HepG2 (cell line): Measurements from ENCODE around the gene NRL. TPM values are rescaled to one million over a fixed set of nuclear protein-coding genes. Genes with fewer than 3 reads are reported as not detected.

Experiments
- AHDC1 ChIP-seq: sonication (generic); formaldehyde crosslinking; IDR thresholded peaks from 2 replicates; pipeline ENCODE4 v1.5.1; 2020; ENCODE audit warnings: mild to moderate bottlenecking, missing genetic modification reagents, borderline replicate concordance
- BCL3 ChIP-seq: sonication (generic); formaldehyde crosslinking; IDR thresholded peaks from 2 replicates; pipeline ENCODE4 v1.5.1; 2020; ENCODE audit warnings: mild to moderate bottlenecking, missing genetic modification reagents, moderate library complexity
- ELK4 ChIP-seq: sonication (generic); formaldehyde crosslinking; IDR thresholded peaks from 2 replicates; pipeline ENCODE4 v1.9.0; 2021; ENCODE audit warnings: missing genetic modification reagents, borderline replicate concordance
- FUBP1 ChIP-seq: sonication (generic); formaldehyde crosslinking; IDR thresholded peaks from 2 replicates; pipeline ENCODE4 v1.5.1; 2020; ENCODE audit warnings: missing genetic modification reagents, mild to moderate bottlenecking, borderline replicate concordance
- GATAD2A ChIP-seq: IDR thresholded peaks from 2 replicates; pipeline ENCODE4 v1.6.1; 2016
- MAFG ChIP-seq: sonication (generic); formaldehyde crosslinking; IDR thresholded peaks from 2 replicates; pipeline ENCODE4 v1.5.1; 2020; ENCODE audit warnings: mild to moderate bottlenecking, missing genetic modification reagents
- MED13 ChIP-seq: sonication (generic); formaldehyde crosslinking; IDR thresholded peaks from 2 replicates; pipeline ENCODE4 v1.5.0; 2020; ENCODE audit warnings: missing genetic modification reagents
- NPAS2 ChIP-seq: sonication (generic); formaldehyde crosslinking; IDR thresholded peaks from 2 replicates; pipeline ENCODE4 v1.8.0; 2022; ENCODE audit warnings: mild to moderate bottlenecking, missing genetic modification reagents, borderline replicate concordance
- RFXAP ChIP-seq: sonication (generic); formaldehyde crosslinking; IDR thresholded peaks from 2 replicates; pipeline ENCODE4 v1.4.0; 2020; ENCODE audit warnings: missing genetic modification reagents, borderline replicate concordance
- SMAD3 ChIP-seq: sonication (generic); formaldehyde crosslinking; IDR thresholded peaks from 2 replicates; pipeline ENCODE4 v1.4.0; 2020; ENCODE audit warnings: missing genetic modification reagents
- THRA ChIP-seq: sonication (generic); formaldehyde crosslinking; IDR thresholded peaks from 2 replicates; pipeline ENCODE4 v1.4.0; 2020; ENCODE audit warnings: missing genetic modification reagents, borderline replicate concordance
- ZEB1 ChIP-seq: IDR thresholded peaks from 2 replicates; pipeline ENCODE4 v1.6.1; 2012; ENCODE audit warnings: mild to moderate bottlenecking, low read depth, inconsistent platforms; ENCODE audit not compliant: insufficient replicate concordance
- ZFP1 ChIP-seq: IDR thresholded peaks from 2 replicates; pipeline ENCODE4 v1.6.1; 2016
- ZFX ChIP-seq: sonication (generic); formaldehyde crosslinking; IDR thresholded peaks from 2 replicates; pipeline ENCODE4 v1.4.0; 2020; ENCODE audit warnings: mild to moderate bottlenecking, low read depth, missing genetic modification reagents, moderate library complexity
- ZNF3 ChIP-seq: IDR thresholded peaks from 2 replicates; pipeline ENCODE4 v1.7.0; 2017; ENCODE audit warnings: inconsistent platforms
- ZNF510 ChIP-seq: sonication (generic); formaldehyde crosslinking; IDR thresholded peaks from 2 replicates; pipeline ENCODE4 v1.4.0; 2020; ENCODE audit warnings: low read depth, mild to moderate bottlenecking, missing genetic modification reagents
- ZNF850 ChIP-seq: sonication (generic); formaldehyde crosslinking; conservative IDR thresholded peaks from 2 replicates; pipeline ENCODE4 v1.9.0; 2021; ENCODE audit warnings: mild to moderate bottlenecking, missing genetic modification reagents
- ZSCAN9 ChIP-seq: IDR thresholded peaks from 2 replicates; pipeline ENCODE4 v1.6.1; 2016; ENCODE audit warnings: borderline replicate concordance
- polyA plus RNA-seq, 8 experiments: library from polyadenylated mRNA; depleted of rRNA in 3 of 8; stranded (reverse) in 7 of 8; unstranded in 1 of 8; fragments of >200 nt; fragmentation: Illumina TruSeq in 4 of 8; extraction: Trizol in 4 of 8; gene quantifications; 2 replicates each; pipeline versions ENCODE4 v1.2.1 to v1.2.3, GENCODE V29; 2011 to 2016; ENCODE audit warnings: low read depth in 4 of 8, missing spikeins in 1 of 8, mixed read lengths in 1 of 8; ENCODE audit not compliant: insufficient read depth in 1 of 8
- total RNA-seq, 5 experiments: library from RNA; depleted of rRNA; stranded (reverse); fragments of >200 nt; fragmentation: Illumina TruSeq; extraction: Trizol; gene quantifications; 2 replicates each; pipeline ENCODE4 v1.2.3, GENCODE V29; 2016; ENCODE audit warnings: low read depth in 1 of 5

NRL gene
- total and polyA plus RNA-seq, 2 of the 13 experiments (the other 11 are each of a cell fraction or from before 2014, with no cell fraction given) = 2.5 to 4.7 TPM

- TF ChIP-seq AHDC1 (CRISPR knock-in tag) (no peak), ZSCAN9 (CRISPR knock-in tag) (no peak), MAFG (CRISPR knock-in tag) (no peak), FUBP1 (CRISPR knock-in tag) (no peak), ZNF510 (CRISPR knock-in tag) (no peak), GATAD2A (CRISPR knock-in tag) (peak; percentile 54; the same call in 1 of the 2 replicates), ELK4 (CRISPR knock-in tag) (no peak), MED13 (CRISPR knock-in tag) (no peak), RFXAP (no peak), NPAS2 (no peak), THRA (CRISPR knock-in tag) (peak; percentile 49; the same call in 1 of the 2 replicates), BCL3 (peak; percentile 39; the same call in 1 of the 2 replicates), ZFP1 (CRISPR knock-in tag) (peak; percentile 41; the same call in 1 of the 2 replicates), ZEB1 (no peak), ZFX (CRISPR knock-in tag) (peak; percentile 67; the same call in 1 of the 2 replicates), ZNF850 (CRISPR knock-in tag) (no peak), ZNF3 (CRISPR knock-in tag) (no peak), SMAD3 (CRISPR knock-in tag) (no peak)
Observed at GRCh38 chr14:24130717-24131548, 16.2 kb upstream of the NRL start (continued).
